Activated CD4-positive, alpha-beta T cell treated with anti-CD3 and anti-CD28 coated beads, Interleukin-2, amount 50 U/mL, for 48 hours (primary cell): ENCODE data around the gene TMEM239.
"Not testable (repeated sequence)": the region's sequence is repeated elsewhere in the genome, so short reads cannot be mapped to it uniquely, and the experiment has no call there.

Experiments
- DNase-seq, 2 experiments: peaks; one replicate each; pipeline ENCODE4 v3.0.0-alpha.2; 2020

TMEM239 gene

DNA sequence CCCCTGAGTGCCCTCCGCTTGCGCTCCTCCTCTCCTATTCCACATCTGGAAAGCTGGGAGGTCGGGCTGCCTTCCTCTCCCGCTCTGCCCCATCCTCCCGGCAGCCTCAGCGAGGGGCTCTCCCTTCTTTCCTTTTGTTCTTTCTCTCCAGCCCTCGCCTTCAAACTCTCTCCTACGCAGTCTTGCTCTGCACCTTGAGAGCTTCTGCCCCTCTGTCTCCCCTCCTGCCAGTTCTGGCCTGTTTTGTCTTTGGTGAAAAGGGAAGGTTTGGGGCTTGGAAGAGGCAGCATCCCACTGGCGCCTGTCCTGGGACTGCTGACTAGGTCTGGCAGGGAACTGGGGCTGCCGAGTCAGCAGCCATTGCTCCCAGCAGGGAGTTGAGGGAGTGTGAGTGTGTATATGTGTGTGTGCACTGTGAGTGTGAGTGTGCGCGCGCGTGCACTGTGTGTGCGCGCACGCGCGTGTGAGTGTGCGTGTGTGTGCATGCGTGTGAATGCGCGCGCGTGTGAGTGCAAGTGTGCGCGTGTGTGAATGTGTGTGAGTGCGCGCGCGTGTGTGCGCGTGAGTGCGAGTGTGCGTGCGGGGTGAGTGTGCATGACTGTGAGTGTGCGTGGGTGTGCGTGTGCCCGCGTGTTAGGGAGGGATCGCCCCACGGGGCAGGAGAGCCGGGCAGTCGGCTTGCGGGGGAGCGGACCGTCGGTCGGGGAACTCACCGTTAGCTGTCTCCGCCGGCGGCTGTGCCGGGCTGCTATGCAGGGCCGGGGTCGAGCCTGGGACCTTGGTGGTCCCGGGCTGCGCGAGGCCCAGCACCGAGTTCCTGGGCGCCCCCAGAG is 16.3 kb upstream of the TMEM239 start:
- DNase-seq = peak; percentile 24 to 25

DNA sequence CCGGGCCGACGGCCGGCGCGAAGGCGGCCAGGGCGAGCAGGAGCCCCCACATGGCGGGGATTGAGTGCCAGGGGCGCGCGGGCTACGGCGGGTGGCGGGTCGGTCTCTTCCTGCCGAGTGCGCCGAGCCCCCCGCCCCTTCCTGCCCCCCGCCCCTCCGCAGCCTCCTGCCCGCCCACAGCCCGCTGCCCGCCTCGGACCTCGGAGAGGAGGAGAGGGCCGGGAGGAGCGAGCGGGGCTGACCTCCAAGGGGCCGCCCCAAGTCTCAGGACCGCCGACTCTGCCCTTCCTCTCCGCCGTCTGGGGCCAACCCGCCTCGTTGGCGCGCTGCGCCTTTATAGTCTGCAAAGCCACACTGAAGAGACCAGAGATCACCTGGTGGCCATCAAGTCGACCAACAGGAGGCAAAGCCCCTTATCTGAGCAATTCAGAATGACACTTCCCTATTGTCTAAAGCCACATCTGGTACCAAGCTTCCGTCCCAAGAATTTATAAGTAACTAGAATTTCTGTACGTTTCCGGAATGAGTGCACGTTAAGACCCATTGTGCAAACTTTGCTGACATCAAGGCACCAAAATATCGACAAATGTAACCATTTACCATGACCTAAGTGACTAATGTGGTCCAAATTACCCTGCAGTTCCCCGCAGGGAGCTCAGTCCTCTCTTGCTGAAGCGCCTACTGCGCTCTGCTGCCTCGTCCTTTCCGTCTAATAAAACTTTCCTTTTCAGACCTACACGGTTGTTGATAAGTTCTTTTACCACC is 15.5 kb upstream of the TMEM239 start, which contains the start of gene CPXM1:
TSS of gene CPXM1 (minus strand) at position 107 of the 765 bp plus-strand sequence. CDS start at position 52, 55 bp downstream.
- DNase-seq = peak in 1 of 2 experiments; percentile 37

- no peak for DNase-seq
These were observed 14.9 kb upstream of the TMEM239 start for GRCh38 chr20:2801286-2801728.

GRCh38 chr20:2804041-2804828 is 11.9 kb upstream of the TMEM239 start:
- no peak for DNase-seq

DNA sequence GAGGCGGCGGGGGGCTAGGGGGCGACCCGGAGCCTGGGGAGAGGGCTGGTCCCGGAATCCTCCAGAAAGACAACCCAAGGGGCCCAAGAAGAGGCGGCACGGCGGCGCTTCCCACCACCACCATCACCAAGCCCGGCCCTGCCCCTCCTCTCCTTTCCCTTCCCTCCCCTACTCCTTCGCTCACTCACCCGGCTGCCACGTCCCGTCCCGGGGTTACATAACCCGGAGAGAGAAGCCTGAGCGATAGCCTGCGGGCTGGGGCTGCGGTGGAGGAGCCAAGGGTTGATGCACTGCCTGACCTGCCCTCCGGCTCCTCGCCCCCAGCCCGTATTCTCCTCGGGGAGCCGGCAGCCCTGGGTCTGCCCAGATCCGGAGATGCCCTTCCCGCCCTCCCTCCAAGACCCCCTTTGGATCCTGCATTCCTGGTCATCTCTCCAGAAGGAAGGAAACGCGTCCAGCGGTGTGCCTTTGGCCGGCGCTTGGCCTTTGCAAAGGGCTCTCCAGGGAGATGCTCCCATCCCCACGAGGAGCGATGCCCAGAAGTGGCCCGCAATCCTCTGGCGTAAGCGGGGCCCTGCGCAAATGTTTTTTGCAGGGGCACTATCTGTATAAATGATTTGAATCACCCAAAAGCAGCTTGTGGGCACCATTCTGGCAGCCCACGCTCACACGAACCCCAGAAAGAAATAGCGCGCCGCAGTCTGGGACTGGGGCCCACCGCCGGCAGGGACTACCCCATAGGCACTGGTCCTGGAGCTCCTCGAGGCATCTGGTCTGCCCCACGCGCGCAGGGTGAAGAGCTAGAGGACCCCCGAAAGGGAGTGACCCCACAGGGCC is 11.1 kb upstream of the TMEM239 start:
- DNase-seq = no peak

GRCh38 chr20:2805689-2806350 is 10.3 kb upstream of the TMEM239 start:
- DNase-seq = no peak

- no peak for DNase-seq
These were observed 9.8 kb upstream of the TMEM239 start for GRCh38 chr20:2806351-2806701.

DNA sequence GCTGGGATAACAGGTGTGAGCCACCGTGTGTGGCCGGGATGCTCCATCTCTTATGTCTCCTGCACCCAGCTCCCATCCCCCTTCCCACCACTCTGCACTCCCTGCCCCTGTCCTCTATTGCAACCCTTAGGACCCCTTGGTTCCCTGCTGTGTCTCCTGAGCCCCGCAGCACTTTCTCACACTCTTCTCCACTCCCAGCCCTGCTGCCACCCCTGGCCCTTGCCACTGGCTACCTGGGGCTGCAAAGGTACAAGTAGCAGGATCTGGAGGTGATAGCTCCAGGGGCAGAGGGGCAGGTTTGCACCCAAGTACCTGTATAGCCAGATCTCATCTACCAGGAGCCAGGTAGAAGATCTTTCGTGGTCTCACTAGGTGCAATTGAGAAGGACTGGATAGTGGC is 9.1 kb upstream of the TMEM239 start:
- no peak for DNase-seq

GRCh38 chr20:2807929-2808328 is 8.2 kb upstream of the TMEM239 start:
- DNase-seq = not testable (repeated sequence)

- DNase-seq = no peak
These were observed 6.5 kb upstream of the TMEM239 start for GRCh38 chr20:2809690-2810089.

DNA sequence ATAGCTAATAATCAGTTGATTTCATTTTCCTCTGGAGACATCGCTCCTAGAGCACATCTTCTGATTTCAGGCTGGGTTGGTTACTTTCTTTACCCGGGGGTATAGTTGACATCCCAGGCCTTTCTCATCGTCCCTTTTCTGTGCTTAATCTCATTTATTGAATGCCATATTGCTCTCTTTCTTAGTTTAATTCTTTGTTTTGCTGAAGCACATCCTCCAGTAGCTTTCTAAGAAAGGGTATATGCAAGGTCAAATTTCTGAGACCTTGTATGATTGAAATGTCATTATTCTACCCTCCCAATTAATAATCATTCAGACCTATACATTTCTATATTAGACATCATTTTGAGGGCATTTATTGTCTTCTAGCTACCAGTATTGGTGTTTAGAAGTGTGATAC is 4.0 kb upstream of the TMEM239 start:
- DNase-seq = no peak

- DNase-seq = no peak
These were observed 2.1 kb upstream of the TMEM239 start for GRCh38 chr20:2814076-2814475.

GRCh38 chr20:2814587-2815051 is 1.5 kb upstream of the TMEM239 start, which contains the start of gene C20orf141:
Gene C20orf141, plus strand, starts transcription at chr20:2814987. Its CDS starts 198 bp downstream, at chr20:2815185.
- DNase-seq = no peak

GRCh38 chr20:2815242-2815900 is 793 bp upstream of the TMEM239 start:
- DNase-seq = no peak

DNA sequence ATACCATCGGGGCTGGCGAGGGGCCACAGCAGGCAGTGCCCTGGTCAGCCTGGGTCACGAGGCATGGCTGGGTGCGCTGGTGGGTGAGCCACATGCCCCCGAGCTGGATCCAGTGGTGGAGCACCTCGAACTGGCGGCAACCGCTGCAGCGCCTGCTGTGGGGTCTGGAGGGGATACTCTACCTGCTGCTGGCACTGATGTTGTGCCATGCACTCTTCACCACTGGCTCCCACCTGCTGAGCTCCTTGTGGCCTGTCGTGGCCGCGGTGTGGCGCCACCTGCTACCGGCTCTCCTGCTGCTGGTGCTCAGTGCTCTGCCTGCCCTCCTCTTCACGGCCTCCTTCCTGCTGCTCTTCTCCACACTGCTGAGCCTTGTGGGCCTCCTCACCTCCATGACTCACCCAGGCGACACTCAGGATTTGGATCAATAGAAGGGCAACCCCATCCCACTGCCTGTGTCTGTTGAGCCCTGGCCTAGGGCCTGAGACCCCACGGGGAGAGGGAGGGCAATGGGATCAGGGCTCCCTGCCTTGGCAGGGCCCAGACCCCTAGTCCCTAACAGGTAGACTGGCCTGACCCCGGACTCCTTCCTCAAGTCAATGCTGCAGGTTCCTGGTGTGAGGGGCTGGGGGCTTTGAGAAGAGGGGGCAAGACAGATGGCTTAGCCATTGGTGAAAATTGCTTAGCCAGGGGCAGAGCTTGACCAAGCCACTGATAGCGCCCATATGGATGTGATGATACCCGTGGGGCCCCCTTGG is 598 bp downstream of the TMEM239 start:
- no peak for DNase-seq

DNA sequence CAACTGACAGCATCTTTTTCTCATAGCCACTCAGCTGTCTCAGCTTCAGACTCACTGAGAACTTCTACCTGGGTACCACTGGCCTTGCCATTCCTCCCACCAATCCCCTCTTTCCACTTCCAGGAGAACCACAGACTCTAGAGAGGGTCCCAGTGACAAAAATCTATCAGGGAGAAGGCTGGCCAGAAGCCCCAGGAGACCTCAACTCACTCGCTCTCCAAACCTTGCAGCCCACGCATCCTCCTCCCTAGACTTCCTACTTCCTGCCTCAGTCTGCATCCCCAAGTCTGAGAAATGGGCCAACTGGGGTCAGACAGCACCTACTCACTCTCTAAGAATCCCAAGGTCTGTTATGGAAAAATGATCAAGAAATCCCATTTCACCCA is 1.2 kb downstream of the TMEM239 start:
- DNase-seq = no peak

GRCh38 chr20:2817891-2818595 is 1.9 kb downstream of the TMEM239 start:
- DNase-seq = no peak

DNA sequence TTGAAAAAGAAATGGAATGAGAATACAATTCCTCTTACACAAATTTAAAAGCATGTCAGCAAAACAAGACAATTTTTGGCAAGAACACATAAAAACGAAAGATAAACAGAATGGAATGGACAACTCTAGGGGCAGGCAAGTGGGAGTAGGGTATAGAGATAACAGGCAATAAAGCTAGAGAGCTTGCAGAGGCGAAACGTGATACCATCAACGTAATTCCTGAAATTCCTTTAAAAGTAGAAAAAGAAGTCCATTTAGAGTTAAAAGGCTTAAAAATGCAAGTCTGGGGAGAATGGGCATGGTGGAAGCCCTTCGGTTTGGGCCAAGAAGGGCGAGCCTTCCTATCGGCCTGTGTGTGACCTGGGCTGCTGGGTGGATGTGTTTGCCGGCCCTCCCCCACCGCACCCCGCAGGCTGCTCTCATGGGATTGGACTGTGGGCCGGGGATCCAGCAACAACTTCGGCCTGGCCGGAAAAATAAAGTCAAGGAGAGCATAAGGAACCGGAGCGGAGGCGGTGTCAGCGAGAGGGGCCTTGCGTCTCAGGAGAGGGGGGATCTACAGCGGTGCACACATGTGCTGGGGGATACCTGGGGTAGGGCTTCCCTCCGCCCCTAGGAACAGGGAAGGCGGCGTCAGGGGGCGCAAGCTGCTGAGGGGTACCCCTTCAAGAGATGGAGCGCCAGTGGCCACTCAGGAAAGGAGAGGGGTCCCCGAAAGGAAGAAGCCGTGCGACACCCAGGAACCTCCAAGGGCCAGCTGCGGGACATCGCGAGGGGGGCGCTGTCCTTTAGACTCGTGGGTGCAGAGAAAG is 4.1 kb downstream of the TMEM239 start:
- DNase-seq = no peak
